Natural killer cell treated with Interleukin-12 subunit alpha and Interleukin-12 subunit beta and Interleukin-15 and Interleukin-18, amount 100 ng/mL, for 72 hours (primary cell): ENCODE results near the gene CETN1. TPM values are rescaled to one million over a fixed set of nuclear protein-coding genes. Genes with fewer than 3 reads are reported as not detected.

Experiments
- ATAC-seq, 2 donors: fragments of 150-1000 bp; cut with Tn5 transposase in 1 of 2; sonication (Bioruptor Pico), chemical (Tn5 transposase) in 1 of 2; 2 replicates each; pipeline ENCODE4 v1.10.0; 2021
- DNase-seq: peaks from one replicate; pipeline ENCODE4 v3.0.0; 2022; ENCODE audit warnings: low spot score
- H3K27ac Mint-ChIP-seq, 2 donors: 1 replicate in 1 of 2; 2 replicates in 1 of 2; pipeline ENCODE4 v1.8.0; 2022; ENCODE audit warnings: mixed read lengths in 2 of 2, mild to moderate bottlenecking in 1 of 2, moderate library complexity in 1 of 2
- H3K27me3 Mint-ChIP-seq, 2 donors: 1 replicate in 1 of 2; 2 replicates in 1 of 2; pipeline ENCODE4 v1.8.0; 2022; ENCODE audit warnings: mixed read lengths in 2 of 2
- H3K36me3 Mint-ChIP-seq: one replicate; pipeline ENCODE4 v1.8.0; 2022; ENCODE audit warnings: mixed read lengths
- H3K4me1 Mint-ChIP-seq, 2 donors: 1 replicate in 1 of 2; 2 replicates in 1 of 2; pipeline ENCODE4 v1.8.0; 2022; ENCODE audit warnings: low read depth in 2 of 2, mixed read lengths in 2 of 2, mild to moderate bottlenecking in 1 of 2
- H3K4me3 Mint-ChIP-seq: one replicate; pipeline ENCODE4 v1.8.0; 2022; ENCODE audit warnings: mixed read lengths
- H3K9me3 Mint-ChIP-seq: 2 replicates; pipeline ENCODE4 v1.8.0; 2022; ENCODE audit warnings: mixed read lengths
- total RNA-seq, 2 donors: library from RNA; stranded (reverse); gene quantifications; one replicate each; pipeline ENCODE4 v1.2.3, GENCODE V29; 2022

CETN1 gene
- total RNA-seq = not detected

DNA sequence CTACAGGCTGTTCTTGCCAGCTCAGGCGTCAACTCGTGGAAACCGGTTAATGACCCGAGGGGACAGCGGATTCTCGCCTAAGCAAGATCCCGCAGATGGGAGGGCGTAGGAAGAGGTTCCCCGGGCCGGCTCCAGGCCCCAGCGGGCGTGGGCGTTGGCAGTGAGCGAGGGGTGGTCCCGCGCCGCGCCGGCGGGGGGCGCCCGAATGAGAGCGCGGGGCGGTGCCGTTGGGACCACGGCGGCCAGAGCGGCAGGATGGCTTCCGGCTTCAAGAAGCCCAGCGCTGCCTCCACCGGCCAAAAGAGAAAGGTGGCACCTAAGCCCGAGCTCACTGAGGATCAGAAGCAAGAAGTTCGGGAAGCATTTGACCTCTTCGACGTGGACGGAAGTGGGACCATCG, at the start of gene CETN1:
TSS of gene CETN1 (plus strand) at position 227 of the 400 bp plus-strand sequence. CDS start at position 256, 29 bp downstream.
- Mint-ChIP-seq H3K36me3 (no peaks in the 10 kb centered on the region), H3K9me3 (no peaks in the 10 kb centered on the region), H3K4me1 (no peaks in the 10 kb centered on the region), H3K27ac (no peak within 1 kb of the TSS), H3K27me3 (peaks cover 8 to 11% of the 10 kb centered on the region in 2 donors), H3K4me3 (no peak within 1 kb of the TSS)
- no peak for ATAC-seq
- no peak for DNase-seq

DNA sequence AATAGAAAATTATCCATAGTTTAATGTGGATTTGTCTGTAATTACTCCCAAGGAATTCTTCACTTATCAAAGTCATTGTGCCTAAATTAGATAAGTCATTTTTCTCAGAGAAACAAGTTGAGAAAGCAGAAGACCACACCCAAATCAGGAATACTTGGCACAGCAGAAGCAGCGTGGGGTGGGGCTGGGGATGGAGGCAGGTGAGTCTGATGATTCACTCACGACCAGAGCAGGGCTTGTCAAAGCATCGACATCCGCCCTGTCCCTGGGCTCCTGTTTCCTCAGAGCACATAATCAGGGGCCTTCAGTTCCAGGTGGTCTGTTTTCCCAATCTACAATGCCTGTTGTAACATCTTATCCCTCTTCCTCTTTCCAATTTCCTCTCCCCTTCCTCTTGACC, 48.2 kb upstream of the CETN1 start:
- Mint-ChIP-seq H3K9me3 (no peaks in the 10 kb centered on the region), H3K27me3 (peaks cover 5 to 14% of the 10 kb centered on the region in 2 donors), H3K4me3 (no peak overlapping the region), H3K4me1 (no peaks in the 10 kb centered on the region), H3K36me3 (no peaks in the 10 kb centered on the region), H3K27ac (no peak overlapping the region)
- DNase-seq (no peak), ATAC-seq (no peak)

DNA sequence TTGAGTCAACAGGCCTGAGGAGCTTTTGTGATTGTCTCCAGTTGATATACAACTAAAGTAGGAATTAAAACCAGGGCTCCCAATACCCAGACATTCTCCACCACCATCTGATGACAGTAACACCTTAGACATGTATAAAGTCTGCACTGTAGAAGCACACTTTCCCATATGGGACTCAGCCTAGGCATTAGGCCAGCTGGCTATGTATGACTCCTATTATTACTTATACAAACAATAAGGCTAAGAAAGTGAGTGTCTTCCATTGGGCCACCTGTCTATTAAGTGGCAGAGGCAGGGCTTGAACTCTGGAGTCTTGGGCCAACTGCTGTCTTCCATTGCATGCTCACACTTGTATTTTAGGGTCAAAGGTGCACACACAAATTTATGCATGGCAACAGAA, 47.5 kb upstream of the CETN1 start:
- peaks cover 5 to 14% of the 10 kb centered on the region in 2 donors for H3K27me3 Mint-ChIP-seq
- H3K27ac Mint-ChIP-seq = no peak overlapping the region
- H3K4me3 Mint-ChIP-seq = no peak overlapping the region
- no peak for DNase-seq
- H3K36me3 Mint-ChIP-seq = no peaks in the 10 kb centered on the region
- ATAC-seq = no peak
- no peaks in the 10 kb centered on the region for H3K4me1 Mint-ChIP-seq
- H3K9me3 Mint-ChIP-seq = no peaks in the 10 kb centered on the region

DNA sequence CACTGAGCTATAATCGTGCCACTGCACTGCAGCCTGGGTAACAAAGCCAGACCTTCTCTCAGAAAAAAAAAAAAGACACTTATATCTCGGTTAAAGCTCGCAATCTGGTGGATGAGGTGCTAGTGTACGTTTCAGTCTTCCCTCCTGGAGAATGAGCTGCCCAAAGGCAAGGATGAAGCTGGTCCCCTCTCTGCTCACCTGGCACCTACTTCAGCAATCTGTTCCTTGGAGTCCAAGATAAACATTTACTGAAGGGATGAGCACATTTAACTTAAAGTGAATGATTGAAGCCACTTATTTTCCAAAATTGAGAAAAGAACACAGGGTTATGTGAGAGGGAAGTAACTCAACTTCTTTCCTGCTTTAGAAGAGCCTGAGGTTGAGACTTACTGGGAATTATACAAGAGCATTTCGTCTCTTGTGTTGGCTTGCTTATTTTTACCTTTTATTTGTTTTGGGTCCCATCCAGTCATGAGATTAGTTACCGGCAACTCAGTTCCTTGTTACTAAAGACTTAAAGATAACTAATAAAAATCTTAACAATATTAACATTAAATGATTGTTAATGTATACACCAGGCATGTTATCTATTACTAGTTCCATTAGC, 46.1 kb upstream of the CETN1 start:
- no peak for ATAC-seq
- Mint-ChIP-seq H3K27ac (no peak overlapping the region), H3K4me1 (no peaks in the 10 kb centered on the region), H3K4me3 (no peak overlapping the region), H3K9me3 (no peaks in the 10 kb centered on the region), H3K27me3 (peaks cover 2 to 14% of the 10 kb centered on the region in 2 donors), H3K36me3 (no peaks in the 10 kb centered on the region)
- no peak for DNase-seq

DNA sequence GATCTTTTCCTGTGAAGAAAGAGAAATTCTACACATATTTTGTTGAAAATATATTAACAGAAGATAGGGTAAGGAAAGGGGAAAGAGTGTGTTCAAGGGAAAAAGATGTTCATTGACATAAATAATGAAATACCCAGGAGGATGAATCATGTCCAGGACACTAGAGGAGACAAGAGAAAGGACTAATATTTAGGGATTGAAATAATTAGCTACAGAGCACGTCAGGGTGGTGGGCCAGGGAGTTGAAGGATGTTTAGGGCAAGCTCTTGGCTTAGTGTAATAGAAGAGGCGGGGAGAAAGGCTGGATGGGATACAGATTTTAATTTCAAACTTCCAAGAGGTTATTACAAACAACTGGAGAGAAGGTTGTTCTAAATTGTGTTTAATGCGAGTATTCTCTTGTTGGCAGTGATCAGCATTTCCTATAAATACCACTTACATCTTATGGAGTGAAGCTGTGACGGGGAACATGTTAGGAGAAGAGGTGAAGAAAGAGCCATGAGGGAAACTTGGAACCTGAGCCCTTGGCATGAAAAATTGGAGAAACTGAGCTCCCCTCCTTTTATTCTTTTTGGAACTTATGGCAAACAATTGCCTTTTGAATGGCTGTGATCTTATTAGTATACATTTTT, 36.6 kb upstream of the CETN1 start:
- no peaks in the 10 kb centered on the region for H3K4me1 Mint-ChIP-seq
- H3K36me3 Mint-ChIP-seq = no peaks in the 10 kb centered on the region
- H3K9me3 Mint-ChIP-seq = no peaks in the 10 kb centered on the region
- no peak overlapping the region for H3K4me3 Mint-ChIP-seq
- DNase-seq = no peak
- ATAC-seq = no peak
- no peak overlapping the region for H3K27ac Mint-ChIP-seq
- peaks cover 4 to 14% of the 10 kb centered on the region in 2 donors for H3K27me3 Mint-ChIP-seq

DNA sequence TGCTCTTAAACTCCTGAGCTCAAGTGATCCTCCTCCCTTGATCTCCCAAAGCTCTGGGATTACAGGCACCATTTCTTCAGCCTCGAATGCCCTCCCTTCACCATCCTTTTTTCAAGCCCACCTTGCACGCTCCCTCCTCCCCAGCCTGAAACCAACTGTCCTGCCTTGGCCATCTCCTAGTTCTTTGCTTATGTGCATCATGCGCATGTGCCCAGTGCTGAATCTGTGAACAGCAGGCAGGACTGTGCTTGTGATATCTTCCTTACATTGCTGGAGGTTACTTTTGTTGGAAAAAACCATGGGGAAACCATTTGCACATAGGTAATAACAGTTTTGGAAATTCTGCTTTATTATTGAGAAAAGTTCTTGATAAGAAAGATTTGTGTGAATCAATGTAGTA, 30.2 kb upstream of the CETN1 start:
- ATAC-seq (no peak), DNase-seq (no peak)
- Mint-ChIP-seq H3K27ac (no peak overlapping the region), H3K4me1 (no peaks in the 10 kb centered on the region), H3K9me3 (no peaks in the 10 kb centered on the region), H3K36me3 (no peaks in the 10 kb centered on the region), H3K27me3 (peaks cover 6 to 9% of the 10 kb centered on the region in 2 donors), H3K4me3 (no peak overlapping the region)

DNA sequence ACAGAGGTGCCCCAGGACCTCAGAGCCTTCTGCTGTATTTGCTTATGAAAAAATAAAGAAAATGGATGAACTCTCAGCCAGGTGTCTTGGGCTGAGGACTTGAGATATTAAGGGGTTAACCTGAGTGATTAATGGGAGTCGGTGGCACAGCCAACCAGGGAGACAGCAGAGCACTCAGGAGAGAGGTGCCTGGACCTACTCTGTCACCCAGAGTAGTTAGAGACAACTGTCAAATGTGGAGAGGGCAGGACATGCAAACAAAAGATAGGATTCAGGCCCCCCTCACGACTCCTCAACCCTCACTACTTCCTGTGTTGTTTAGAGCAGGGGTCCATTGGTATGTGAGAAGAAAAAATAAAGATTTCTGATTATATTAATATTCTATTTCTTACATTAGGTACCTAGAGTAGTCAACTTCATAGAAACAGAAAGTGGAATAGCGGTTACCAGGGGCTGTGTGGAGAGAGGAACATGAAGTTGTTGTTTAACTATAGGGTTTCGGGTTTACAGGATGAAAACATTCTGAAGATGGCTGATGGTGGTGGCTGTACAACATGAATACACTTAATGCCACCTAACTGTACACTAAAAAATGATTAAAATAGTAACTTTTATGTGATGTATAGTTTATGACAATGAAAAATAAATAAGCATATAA, 28.6 kb upstream of the CETN1 start:
- no peaks in the 10 kb centered on the region for H3K9me3 Mint-ChIP-seq
- ATAC-seq (no peak), DNase-seq (no peak)
- no peaks in the 10 kb centered on the region for H3K36me3 Mint-ChIP-seq
- no peak overlapping the region for H3K4me3 Mint-ChIP-seq
- H3K4me1 Mint-ChIP-seq = no peaks in the 10 kb centered on the region
- H3K27ac Mint-ChIP-seq = no peak overlapping the region
- peaks cover 9% of the 10 kb centered on the region in 2 donors for H3K27me3 Mint-ChIP-seq

DNA sequence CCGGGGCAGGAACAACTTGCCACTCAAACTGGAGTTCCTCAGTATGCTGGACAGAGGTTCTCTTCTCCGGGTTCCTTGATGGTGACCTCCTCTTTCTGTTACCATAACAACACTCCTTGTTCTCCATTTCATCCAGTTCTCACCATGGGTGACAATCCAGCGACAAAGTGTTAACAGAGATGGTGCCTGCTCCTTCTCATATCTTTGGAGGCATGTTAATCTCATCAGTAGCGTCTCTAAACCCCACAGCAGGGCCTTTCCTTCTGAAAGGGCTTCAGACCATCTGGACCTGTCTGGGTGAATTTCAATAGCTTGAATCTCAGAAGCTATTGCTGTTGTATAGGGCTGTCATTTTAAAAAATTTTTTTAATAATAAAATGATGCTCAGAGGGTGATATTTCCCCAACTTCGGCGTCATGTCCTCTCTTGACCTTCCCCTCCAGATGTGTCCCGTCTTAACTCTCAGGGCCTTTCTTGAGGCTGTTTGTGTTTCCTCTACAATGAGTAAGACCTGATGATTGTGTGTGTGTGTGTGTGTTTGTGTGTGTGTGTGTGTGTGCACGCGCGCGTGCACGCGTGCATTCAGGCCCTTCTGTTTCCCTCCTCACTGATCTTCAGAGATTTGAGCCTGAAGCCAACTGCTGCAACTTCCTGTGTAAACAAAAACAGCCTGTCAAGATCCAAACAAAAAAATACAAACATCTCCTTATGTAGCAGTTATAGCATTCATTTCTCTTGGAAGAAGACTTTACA, 24.3 kb upstream of the CETN1 start:
- Mint-ChIP-seq H3K27ac (no peak overlapping the region), H3K4me3 (no peak overlapping the region), H3K27me3 (peaks cover 0 to 5% of the 10 kb centered on the region in 2 donors), H3K9me3 (no peaks in the 10 kb centered on the region), H3K4me1 (no peaks in the 10 kb centered on the region), H3K36me3 (no peaks in the 10 kb centered on the region)
- no peak for ATAC-seq
- no peak for DNase-seq

DNA sequence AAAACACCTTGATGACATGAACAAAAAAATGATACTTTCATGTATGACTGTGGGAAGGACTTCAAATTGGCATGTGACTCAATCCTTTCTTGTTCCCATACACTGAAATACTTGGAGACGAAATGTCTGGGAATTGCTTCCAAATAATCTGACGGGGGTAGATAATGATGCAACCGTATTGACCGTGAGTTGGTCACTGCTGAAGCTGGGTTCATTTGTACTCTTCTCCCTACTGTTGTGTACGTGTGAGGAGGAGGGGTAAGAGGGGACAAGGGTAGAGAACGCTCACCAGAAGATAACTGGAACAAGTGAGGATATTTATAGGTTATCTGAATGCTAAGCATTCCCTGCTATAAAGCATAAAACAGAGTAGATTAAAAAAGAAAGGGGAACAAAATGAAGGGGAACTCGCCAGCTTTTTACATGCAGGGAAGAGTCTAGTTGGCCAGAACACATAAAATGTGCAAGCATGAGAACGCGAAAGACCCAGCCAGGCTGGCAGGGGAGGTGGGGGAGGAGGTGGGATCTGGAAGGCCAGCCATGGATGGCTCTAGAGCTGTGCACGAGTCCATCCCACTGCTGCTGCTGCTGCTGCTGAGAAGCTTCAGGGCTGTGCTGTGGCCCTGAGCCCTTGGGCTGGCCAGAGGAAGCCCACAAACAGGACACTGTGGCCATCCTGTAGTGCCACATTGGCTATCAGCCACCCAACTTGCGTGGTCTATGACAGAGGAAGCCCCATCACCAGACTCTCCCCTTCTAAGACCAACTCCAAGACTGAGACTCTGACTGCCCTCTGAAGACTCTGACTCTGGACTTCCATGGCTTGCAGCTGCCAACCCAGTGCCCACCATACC, 15.2 kb upstream of the CETN1 start:
- DNase-seq (no peak), ATAC-seq (peak; percentile 41 to 57)
- no peaks in the 10 kb centered on the region for H3K36me3 Mint-ChIP-seq
- peaks cover 17 to 19% of the 10 kb centered on the region in 2 donors for H3K27me3 Mint-ChIP-seq
- H3K27ac Mint-ChIP-seq = no peak overlapping the region
- no peaks in the 10 kb centered on the region for H3K4me1 Mint-ChIP-seq
- H3K9me3 Mint-ChIP-seq = no peaks in the 10 kb centered on the region
- no peak overlapping the region for H3K4me3 Mint-ChIP-seq

DNA sequence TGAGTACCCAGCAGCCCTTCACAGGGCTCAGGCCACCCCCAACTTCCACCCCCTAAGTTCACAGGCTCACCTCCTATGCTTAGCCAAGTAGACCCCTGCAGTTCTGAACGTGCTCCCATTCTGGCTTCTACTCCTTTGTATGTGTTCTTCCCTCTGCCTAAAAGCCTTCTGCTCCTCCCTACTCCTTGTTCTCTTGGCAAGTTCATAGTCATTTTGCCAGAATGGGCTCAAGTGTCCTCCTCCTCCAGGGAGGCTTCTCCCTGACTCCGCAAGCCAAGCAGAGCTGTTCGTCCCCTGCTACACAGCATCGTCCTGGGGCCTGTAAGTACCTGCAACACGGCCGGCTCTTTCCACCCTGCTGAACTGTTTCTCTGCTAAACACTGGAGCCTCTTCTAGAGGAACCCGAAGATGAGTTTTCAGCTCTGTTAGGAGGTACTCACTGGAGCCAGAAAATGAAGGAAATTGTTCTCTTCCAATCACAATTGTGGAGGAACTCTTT, 14.6 kb upstream of the CETN1 start:
- H3K4me1 Mint-ChIP-seq = no peaks in the 10 kb centered on the region
- H3K4me3 Mint-ChIP-seq = no peak overlapping the region
- H3K27ac Mint-ChIP-seq = no peak overlapping the region
- peak; percentile 6 to 33 for ATAC-seq
- H3K36me3 Mint-ChIP-seq = no peaks in the 10 kb centered on the region
- peaks cover 17 to 21% of the 10 kb centered on the region in 2 donors for H3K27me3 Mint-ChIP-seq
- DNase-seq = no peak
- H3K9me3 Mint-ChIP-seq = no peaks in the 10 kb centered on the region

DNA sequence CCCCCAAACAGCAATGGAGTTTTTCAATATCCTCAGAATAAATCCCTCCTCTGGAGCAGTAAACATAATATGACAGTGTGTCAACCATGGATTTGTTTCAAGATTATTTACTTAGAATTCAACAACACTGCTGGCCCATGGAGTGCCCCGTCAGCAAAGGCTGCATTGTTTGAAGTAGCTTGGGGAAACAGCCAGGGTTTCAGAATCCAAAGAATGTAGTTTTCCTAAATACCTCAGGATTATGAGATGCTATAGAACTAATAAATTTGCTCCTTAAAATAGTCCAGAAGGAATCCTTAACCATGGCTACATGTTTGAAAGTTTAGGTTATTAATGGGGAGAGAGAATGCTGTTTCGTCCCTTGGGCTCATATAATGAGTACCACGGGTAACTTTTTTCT, 13.1 kb upstream of the CETN1 start:
- no peak overlapping the region for H3K4me3 Mint-ChIP-seq
- H3K27me3 Mint-ChIP-seq = peaks cover 17 to 21% of the 10 kb centered on the region in 2 donors
- no peak for DNase-seq
- no peak for ATAC-seq
- H3K27ac Mint-ChIP-seq = no peak overlapping the region
- no peaks in the 10 kb centered on the region for H3K36me3 Mint-ChIP-seq
- no peaks in the 10 kb centered on the region for H3K4me1 Mint-ChIP-seq
- no peaks in the 10 kb centered on the region for H3K9me3 Mint-ChIP-seq

DNA sequence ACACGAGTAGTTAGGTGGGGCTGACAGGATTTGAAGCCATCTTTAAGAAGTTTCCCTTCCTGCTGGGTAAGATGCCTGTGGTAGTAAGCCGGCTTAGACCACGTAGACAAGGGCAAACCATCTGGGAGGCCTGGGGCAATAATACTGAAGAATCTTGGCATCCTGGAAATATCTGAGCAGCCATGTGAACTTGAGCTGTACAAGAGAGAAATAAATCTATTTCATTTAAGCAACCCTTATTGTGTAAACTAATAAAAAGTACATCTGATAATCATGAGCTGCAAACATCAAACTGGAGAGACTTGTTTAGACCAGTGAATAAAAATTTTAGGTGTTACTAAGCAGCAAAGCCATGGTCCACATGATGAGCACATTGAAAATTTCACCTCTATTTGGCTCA, 11.4 kb upstream of the CETN1 start:
- ATAC-seq (no peak), DNase-seq (no peak)
- no peaks in the 10 kb centered on the region for H3K4me1 Mint-ChIP-seq
- H3K9me3 Mint-ChIP-seq = no peaks in the 10 kb centered on the region
- no peaks in the 10 kb centered on the region for H3K36me3 Mint-ChIP-seq
- H3K27me3 Mint-ChIP-seq = peaks cover 23 to 24% of the 10 kb centered on the region in 2 donors
- H3K27ac Mint-ChIP-seq = no peak overlapping the region
- no peak overlapping the region for H3K4me3 Mint-ChIP-seq

DNA sequence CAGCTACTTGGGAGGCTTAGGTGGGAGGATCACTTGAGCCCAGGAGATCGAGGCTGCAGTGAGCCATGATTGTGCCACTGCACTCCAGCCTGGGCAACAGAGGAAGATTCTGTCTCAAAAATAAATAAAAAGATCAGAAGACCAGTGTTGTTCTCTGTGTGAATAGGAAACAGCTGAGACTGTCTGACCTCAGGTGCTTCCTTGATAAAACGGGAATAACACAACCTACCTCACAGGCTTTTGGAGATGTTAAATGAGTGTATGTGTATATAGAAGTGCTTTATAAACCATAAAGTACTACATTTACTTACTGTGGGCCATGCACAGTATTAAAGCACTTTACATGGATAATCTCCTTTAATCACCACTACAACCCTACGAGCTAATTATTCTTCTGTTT, 9.9 kb upstream of the CETN1 start:
- ATAC-seq = no peak
- no peaks in the 10 kb centered on the region for H3K4me1 Mint-ChIP-seq

More for the DNA sequence above, 9.9 kb upstream of the CETN1 start:
- no peaks in the 10 kb centered on the region for H3K36me3 Mint-ChIP-seq
- H3K9me3 Mint-ChIP-seq = no peaks in the 10 kb centered on the region
- DNase-seq = no peak
- H3K4me3 Mint-ChIP-seq = no peak overlapping the region
- H3K27me3 Mint-ChIP-seq = peaks cover 17 to 19% of the 10 kb centered on the region in 2 donors
- no peak overlapping the region for H3K27ac Mint-ChIP-seq
